ENCODE results near the gene KDM6A.
"Not testable (repeated sequence)": the region's sequence is repeated elsewhere in the genome, so short reads cannot be mapped to it uniquely, and the experiment has no call there.

The KDM6A gene

DNA sequence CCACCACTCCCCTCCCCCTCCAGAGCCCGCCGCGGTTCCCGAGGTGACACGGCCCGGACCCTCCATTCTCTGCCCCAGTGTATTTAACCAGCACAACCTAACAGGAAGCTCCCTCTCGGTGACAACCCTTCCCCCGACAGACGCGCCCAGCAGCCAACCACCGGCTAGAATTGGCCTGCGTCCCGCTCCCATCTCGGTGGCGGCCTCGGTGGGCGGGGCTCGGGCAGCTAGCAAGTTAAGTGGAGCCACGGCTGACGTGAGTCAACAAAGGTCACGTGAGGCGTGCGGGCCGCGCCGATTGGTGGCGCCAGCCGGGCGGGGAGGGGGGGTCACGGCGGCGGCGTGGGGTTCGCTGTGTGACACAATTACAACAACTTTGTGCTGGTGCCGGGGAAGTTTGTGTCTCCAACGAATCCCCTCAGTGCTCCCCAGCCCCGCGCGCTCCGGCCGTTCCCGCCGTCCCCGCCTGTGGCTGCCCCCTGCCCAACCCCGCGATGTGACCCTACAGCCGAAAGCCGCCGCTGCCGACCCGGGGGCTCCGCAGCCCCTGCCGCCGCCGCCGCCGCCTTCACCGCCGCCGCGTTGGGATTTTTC is at the start of gene KDM6A:
Gene KDM6A, plus strand, starts transcription at position 368 of the 594 bp plus-strand sequence. CDS start 364 bp downstream, outside the sequence.
- in situ Hi-C loops (cut with MboI; ENCODE audit: low sequenced_read_pairs) = no loop called here

DNA sequence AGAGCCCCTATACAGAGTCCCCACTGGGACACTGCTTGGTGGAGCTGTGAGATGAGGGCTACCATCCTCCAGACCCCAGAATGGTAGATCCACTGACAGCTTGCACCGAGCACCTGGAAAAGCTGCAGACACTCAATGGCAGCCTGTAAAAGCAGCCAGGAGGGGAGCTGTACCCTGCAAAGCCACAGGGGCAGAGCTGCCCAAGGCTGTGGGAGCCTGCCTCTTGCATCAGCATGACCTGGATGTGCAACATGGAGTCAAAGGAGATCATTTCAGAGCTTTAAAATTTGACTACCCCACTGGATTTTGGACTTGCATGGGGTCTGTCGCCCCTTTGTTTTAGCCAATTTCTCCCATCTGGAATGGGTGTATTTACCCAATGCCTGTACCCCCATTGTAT is 49.8 kb upstream of the KDM6A start:
- in situ Hi-C loops (cut with MboI; ENCODE audit: low sequenced_read_pairs) = not testable (repeated sequence)

DNA sequence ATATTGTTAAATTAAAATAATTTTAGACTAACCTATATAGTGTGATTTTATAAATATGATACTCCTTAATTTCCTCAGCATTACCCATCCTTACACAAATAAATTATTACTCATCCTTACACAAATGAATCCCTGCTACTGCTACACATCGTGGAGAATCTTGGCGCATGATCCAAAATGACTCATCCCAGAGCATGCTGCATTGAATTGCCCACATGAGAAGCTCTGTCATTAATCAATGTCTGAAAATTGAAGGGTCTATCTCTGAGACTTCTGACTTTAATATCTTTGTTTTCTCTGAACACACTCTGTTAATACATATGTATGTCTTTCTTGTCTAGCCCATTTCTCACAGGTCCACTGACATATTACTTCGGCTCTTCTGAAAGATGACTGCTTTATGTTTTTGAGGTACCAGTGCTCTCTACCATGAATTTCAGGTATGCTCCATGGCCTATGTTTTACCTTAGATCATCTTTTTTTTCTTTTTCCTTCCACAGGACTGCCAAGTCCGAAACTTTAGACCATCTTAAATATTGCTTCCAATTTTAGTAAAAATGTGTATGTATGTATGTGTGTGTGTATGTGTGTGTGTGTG is 44.9 kb upstream of the KDM6A start:
- in situ Hi-C loops (cut with MboI; ENCODE audit: low sequenced_read_pairs) = no loop called here

DNA sequence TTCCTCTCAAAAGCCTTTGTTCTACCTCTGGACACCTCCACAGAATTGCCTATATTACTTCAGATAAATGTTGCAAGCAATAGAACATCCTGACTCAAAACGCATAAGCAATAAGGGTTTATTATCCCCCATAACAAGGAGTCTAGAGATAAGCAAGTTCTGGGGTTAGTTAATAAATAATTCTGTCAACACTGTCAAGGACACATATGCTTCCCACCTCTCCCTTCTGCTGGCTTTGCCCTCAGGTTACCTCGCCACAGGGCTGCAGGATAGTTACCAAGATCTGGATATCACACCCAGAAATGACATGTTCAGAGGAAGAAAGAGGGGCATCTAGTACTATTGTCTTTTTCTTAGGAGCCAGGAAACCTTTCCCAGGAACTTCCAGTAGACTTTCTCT is 43.2 kb upstream of the KDM6A start:
- in situ Hi-C loops (cut with MboI; ENCODE audit: low sequenced_read_pairs) = no loop called here

DNA sequence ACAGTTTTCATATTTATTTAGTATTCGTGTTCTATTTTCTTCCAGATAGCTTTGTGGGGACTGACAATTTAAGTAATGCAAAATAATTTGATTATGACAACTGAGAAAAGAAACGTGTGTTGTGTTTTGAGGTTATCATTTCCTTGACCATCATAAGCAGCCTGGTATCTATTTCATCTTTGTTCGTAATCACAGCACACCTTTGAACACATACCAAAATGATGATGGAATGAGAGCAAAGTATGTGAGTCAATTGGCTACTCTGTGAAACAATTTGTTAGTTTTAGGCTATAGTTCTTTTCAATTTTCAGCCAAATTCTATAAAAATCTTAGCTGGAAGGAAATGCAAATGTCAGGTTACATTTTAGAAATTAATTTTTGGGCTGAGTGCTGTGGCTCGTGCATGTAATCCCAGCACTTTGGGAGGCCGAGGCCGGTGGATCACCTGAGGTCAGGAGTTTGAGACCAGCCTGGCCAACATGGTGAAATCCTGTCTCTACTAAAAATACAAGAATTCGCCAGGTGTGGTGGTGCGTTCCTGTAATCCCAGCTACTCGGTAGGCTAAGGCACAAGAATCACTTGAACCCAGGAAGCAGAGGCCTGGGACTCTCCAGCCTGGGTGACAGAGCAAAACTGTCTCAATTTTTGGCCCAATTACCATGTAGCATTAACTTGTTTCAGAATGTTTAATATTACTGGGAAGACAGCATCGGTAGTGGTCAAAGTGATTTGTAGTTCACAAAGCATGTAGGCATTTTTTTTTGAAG is 30.3 kb upstream of the KDM6A start:
- in situ Hi-C loops (cut with MboI; ENCODE audit: low sequenced_read_pairs) = no loop called here

DNA sequence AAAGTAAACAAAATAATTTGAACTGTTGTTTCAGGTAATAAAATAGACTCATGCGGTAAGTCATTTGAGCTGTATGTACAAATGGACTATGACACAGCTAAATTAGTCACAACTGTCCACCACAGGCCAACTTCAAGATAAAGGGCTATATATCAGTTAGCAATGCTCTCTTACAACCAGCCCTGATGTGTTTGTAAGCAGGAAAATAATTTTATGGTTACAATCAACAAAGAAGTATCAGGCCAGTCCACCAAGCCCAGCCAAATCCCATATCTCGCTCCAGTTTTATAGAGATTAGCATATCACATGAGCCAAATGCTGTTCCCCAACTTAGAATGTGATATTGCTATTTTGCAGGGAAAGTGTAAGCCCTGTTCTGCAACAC is 29.7 kb upstream of the KDM6A start:
- in situ Hi-C loops (cut with MboI; ENCODE audit: low sequenced_read_pairs) = no loop called here

DNA sequence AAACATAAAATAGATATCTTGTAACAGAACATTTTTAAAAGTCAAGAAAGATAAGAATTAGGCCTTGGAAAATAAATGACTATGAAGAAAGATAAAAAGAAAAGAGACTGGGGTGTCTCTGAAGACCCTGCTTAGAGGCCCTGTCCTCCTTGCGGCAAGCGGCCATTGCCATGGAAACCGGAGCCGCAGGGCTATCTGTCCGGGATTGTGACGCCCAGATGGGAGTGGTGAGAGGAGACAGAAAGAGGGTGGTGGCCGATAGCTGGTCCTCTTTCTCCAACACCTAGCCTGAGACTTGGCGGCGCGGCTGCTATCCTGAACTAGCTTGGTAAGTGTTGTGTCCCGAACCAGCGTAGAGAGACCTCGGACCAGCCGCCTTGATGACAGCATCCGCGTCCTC is 29.2 kb upstream of the KDM6A start, which contains the start of gene DUSP21:
Gene DUSP21, plus strand, starts transcription at position 269 of the 400 bp plus-strand sequence. Its CDS starts 112 bp downstream, at position 381.
- in situ Hi-C loops (cut with MboI; ENCODE audit: low sequenced_read_pairs) = no loop called here

DNA sequence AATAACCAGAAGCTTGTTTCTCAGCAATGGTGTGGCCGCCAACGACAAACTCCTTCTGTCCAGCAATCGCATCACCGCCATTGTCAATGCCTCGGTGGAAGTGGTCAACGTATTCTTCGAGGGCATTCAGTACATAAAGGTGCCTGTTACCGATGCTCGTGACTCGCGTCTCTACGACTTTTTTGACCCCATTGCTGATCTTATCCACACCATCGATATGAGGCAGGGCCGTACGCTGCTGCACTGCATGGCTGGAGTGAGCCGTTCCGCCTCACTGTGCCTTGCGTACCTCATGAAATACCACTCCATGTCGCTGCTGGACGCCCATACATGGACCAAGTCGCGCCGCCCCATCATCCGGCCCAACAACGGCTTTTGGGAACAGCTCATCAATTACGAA is 28.8 kb upstream of the KDM6A start:
- in situ Hi-C loops (cut with MboI; ENCODE audit: low sequenced_read_pairs) = no loop called here

DNA sequence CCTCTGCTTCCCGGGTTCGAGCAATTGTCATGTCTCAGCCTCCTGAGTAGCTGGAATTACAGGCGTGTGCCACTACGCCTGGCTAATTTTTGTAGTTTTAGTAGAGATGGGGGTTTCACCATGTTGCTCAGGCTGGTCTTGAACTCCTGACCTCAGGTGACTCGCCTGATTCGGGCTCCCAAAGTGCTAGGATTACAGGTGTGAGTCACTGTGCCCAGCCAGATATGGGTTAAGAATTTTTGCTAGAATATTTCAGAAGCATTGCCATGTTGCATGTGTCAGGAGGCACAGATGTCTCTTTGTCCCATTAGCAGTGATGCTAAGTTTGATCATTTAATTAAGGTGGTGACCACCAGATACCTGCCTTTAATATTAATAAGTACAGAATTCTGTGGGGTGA is 22.1 kb upstream of the KDM6A start:
- in situ Hi-C loops (cut with MboI; ENCODE audit: low sequenced_read_pairs) = not testable (repeated sequence)

DNA sequence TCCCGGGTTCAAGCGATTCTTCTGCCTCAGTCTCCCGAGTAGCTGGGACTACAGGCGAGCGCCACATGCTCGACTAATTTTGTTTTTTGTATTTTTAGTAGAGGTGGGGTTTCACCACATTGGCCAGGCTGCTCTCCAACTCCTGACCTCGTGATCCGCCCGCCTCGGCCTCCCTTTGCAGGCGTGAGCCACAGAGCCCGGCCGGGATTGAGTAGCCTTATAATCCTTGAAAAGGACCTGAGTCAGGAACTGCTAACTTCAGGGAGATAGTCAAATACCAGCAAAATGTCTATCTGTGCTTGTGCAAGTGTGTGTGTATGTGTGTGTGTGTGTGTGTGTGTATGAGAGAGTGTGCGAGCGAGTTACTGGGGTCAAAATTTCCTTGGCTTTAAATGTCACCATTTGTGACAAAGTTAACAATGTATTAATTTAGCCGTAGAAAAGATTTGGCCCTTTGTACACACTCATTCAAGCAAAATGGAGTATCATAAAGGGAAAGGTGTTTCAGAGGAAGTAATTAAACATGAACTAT is 1.8 kb upstream of the KDM6A start:
- in situ Hi-C loops (cut with MboI; ENCODE audit: low sequenced_read_pairs) = no loop called here

DNA sequence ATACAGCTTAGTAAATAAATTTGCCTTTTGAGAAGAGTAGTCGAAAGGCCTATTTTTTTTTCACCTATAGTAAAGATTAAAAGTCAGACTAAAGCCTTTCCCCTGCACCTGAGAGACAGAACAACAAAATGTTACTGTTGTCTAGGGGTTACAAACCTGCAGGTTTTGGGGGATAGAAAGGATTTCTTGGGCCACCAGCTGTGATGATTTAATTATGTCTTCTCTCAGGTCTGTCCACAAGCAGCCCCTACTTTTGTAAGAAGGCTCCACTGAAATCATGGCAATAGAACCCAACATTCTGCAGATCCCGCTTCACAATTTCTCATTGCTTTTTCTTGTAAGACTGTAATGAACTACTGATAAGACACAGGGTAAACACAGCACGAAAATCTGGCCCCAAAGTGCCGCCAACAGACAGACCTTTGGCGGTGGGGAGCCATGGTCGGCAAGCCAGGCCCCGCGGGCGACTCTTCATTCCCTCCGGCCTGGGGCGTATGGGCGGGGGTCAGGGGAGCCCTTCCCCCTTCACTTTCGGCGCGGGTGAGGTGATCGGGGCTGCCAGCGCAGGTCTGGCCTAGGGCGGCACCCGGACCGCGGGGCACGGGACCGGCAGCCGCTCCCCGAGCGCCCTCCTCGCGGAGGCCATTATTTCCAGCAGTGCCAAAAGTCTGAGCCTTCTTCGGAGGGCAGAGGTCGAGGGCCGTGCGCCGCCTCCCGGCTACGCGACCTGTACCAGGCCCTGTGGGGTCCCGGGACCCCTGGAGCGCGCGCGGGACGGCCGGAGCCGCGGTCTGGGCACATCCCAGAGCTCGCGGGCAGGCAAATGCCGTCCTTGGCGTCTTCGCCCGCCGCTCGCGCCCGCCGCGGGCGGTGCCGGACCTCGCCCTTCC is 812 bp upstream of the KDM6A start:
- in situ Hi-C loops (cut with MboI; ENCODE audit: low sequenced_read_pairs) = no loop called here

DNA sequence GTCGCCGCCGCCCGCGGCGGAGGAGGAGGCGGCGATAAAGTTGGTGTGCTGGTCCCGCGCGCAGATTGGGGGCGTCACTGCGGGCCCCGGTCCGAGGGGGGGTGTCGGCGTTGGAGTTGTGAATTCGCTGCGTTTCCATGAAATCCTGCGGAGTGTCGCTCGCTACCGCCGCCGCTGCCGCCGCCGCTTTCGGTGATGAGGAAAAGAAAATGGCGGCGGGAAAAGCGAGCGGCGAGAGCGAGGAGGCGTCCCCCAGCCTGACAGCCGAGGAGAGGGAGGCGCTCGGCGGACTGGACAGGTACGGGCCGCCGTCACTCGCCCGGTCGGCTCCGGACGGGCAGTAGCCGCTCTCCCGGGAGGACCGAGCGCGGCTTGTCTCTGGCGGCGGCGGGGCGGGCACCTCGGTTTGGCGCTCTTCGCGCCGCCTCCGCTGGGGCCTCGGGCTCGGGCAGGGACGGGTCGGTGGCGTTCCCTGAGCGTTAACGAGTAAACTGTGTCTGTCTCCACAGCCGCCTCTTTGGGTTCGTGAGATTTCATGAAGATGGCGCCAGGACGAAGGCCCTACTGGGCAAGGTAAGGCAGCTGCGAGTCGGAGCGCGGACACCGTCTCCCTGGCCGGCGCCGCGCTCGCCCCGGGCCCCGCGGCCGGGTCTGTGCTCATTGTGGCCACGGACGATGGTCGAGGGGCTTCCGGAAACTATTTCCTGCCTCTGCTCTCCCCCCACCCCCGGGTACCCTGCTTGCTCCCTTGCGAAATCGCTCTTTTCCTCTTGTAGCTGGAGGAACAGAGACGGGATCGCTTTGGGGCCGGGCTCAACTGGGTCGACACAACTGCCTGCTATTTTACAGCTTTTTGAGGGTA is 658 bp downstream of the KDM6A start:
- in situ Hi-C loops (cut with MboI; ENCODE audit: low sequenced_read_pairs) = no loop called here

DNA sequence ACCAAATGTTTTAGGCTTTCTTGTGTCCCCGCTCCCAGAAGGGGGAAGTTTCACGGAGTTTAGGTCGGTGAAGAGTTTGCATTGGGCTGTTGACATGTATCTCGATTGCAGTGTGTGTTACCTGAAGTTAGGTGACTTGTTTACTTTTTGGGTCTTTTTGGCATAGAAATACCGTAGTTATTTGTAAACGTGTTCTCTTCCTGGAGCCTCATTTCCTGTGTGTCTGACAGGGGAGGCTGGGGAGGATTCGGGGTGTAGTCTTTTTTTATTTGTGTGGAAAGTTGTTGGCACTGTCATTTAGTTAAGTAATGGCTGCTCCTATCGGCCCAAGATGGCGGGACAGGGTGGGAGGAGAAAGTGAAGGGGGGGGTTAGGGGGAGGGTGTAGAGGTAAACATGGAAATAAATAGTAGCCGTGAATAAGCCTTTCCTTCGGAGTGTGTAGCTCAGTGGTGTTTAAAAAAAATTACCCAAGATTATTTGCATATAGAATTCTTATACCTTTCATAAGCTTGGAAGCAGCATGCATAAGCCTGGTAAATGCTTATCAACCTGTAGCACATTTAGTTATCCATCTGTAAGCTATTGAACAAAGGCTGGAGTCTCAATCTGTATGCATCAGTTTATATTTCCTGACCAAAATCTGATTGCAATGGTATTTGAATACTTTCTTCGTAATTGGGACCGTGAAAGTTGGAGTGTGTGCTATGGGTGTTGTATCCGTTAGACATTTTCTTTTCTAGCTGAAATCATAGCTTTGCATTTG is 1.6 kb downstream of the KDM6A start:
- in situ Hi-C loops (cut with MboI; ENCODE audit: low sequenced_read_pairs) = no loop called here

DNA sequence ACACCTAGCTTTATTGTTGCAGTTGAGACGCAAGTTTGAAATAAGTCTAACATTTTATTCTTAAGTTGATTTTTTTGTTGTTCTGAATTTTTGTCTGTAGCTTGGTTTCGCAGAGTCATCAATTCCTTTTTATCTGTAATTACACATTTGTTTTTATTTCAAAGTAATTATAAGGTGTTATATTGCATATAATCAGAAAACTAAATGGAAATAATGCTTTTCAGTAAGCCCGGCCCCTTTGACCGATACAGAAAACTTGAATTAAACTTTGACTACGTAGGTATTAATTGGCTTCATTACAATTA is 2.1 kb downstream of the KDM6A start:
- in situ Hi-C loops (cut with MboI; ENCODE audit: low sequenced_read_pairs) = no loop called here

DNA sequence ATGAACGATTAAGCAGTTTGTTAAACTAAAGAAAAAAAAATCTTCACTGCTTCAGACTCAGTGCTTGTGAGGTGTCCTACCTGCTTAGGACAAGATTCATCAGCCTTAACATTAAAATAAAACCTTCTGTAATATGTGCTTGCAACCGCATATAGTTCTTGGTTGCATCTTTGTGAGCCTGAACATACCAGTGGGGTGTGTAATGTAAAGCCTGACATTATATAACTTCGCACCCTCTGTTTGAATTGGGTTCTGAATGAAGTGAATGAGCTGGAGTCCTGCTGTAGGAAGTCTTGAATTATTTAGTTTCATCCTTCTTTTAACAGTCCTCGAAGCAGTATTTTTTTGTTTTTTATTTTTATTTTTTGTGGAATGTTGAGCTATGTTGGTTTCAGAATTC is 3.1 kb downstream of the KDM6A start:
- in situ Hi-C loops (cut with MboI; ENCODE audit: low sequenced_read_pairs) = no loop called here

DNA sequence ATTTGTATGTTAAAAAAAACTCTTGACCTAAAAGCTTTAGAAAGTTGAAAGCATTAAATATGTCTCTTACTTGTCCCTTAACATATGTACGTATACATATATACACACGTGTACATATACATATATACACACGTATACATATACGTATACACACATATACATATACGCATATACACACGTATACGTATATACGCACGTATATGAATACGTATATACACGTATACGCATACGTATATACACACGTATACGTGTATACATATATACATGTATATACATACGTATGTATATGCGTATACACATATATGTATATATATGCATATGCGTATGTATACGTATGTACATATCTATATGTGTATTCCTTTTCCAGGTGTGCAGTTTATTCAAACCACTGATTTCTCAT is 3.8 kb downstream of the KDM6A start:
- in situ Hi-C loops (cut with MboI; ENCODE audit: low sequenced_read_pairs) = no loop called here

DNA sequence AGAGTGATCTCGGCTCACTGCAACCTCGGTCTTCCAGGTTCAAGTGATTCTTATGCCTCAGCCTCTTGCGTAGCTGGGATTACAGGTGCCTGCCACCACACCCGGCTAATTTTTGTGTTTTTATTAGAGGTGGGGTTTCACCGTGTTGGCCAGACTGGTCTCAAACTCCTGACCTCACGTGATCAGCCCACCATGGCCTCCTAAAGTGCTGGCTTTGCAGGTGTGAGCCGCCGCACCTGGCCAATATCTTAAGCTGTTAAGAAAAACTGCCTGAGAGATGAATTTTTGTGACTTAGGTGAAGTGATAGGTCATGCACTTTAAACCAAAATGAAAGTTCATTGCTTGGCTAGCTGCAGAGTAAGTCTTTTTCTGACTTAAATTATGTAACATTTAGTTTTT is 5.8 kb downstream of the KDM6A start:
- in situ Hi-C loops (cut with MboI; ENCODE audit: low sequenced_read_pairs) = no loop called here

DNA sequence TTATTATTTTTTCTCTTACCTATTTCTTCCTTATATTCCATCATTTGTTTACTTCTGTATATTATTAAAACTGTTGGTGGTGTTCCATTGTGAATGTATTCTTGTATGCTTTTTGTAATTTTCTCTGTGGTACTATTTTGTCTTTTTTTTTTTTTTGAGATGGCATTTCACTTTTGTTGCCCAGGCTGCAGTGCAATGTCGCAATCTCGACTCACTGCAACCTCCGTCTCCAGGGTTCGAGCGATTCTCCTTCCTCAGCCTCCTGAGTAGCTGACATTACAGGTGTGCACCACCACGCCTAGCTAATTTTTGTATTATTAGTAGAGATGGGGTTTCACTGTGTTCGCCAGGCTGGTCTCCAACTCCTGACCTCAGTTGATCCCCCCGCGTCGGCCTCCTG is 8.6 kb downstream of the KDM6A start:
- in situ Hi-C loops (cut with MboI; ENCODE audit: low sequenced_read_pairs) = no loop called here

DNA sequence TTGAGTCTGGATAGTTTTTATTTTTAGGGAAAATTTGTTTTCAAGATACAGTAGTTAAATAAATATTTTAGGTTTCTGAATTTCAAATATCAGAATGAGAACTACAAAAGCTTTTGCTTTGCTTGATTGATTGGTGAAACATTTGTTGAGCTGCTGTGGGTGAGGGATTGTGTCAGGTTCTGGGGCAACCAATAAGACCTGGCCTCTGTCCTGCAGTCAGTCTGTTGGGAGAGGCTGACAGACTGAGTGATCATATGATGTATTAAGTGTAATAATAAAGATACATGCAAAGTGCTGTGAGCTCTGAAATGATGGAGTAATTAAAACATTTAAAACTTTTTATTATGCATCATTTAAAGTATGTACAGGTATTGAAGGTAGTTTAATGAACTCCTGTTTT is 9.6 kb downstream of the KDM6A start:
- in situ Hi-C loops (cut with MboI; ENCODE audit: low sequenced_read_pairs) = no loop called here

DNA sequence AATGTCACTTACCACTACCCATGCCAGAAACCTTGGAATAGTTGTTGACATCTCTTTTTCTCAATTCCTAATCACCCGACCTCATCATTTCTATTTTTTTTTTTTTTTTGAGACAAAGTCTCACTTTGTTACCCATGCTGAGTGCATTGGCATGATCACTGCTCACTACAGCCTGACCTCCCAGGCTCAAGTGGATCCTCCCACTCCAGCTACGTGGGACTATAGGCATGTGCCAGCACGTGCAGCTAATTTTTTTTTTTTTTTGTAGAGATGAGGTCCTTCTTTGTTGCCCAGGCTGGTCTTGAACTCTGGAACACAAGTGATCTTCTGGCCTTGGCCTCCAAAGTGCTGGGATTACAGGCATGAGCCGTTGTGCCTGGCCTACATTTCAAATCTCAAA is 12.0 kb downstream of the KDM6A start:
- in situ Hi-C loops (cut with MboI; ENCODE audit: low sequenced_read_pairs) = no loop called here

Measured in HL-60/S4 treated with phorbol 12-myristate 13-acetate at 8.2 ng/mL for 4 days and 3 days (cell line).